ENCODE data around the gene KRT80. TPM values are rescaled to one million over a fixed set of nuclear protein-coding genes. Genes with fewer than 3 reads are reported as not detected.

KRT80 gene
- total RNA-seq, 4 donors from 2014 or later: 1.1 TPM; not detected in 3

GRCh38 chr12:52193532-52193931, 1.7 kb upstream of the KRT80 start:
- H3K36me3 ChIP-seq: no peaks in the 10 kb centered on the region
- intact Hi-C loops (cut with DNase I; ENCODE audit: low total_unique reads): no loop called here
- no peak overlapping the region for H3K4me3 ChIP-seq
- TF ChIP-seq CTCF (IDR thresholded peaks at IDR 0.05) (no peak), POLR2A (IDR thresholded peaks at IDR 0.05) (no peak)
- H3K27me3 ChIP-seq: no peaks in the 10 kb centered on the region
- H3K4me1 ChIP-seq: peaks cover 5 to 22% of the 10 kb centered on the region in 2 donors
- H3K27ac ChIP-seq: peak overlapping the region; percentile 76 to 82
- no peaks in the 10 kb centered on the region for H3K9me3 ChIP-seq
- DNase-seq: no peak

GRCh38 chr12:52190860-52191729, 719 bp downstream of the KRT80 start:
- no peak for DNase-seq
- intact Hi-C loops (cut with DNase I; ENCODE audit: low total_unique reads): no loop called here
- no peaks in the 10 kb centered on the region for H3K9me3 ChIP-seq
- peaks cover 5 to 22% of the 10 kb centered on the region in 2 donors for H3K4me1 ChIP-seq
- no peaks in the 10 kb centered on the region for H3K36me3 ChIP-seq
- TF ChIP-seq POLR2A (IDR thresholded peaks at IDR 0.05) (no peak), CTCF (IDR thresholded peaks at IDR 0.05) (no peak)
- peak overlapping the region; percentile 66 to 71 for H3K27ac ChIP-seq
- no peaks in the 10 kb centered on the region for H3K27me3 ChIP-seq
- no peak overlapping the region for H3K4me3 ChIP-seq

DNA sequence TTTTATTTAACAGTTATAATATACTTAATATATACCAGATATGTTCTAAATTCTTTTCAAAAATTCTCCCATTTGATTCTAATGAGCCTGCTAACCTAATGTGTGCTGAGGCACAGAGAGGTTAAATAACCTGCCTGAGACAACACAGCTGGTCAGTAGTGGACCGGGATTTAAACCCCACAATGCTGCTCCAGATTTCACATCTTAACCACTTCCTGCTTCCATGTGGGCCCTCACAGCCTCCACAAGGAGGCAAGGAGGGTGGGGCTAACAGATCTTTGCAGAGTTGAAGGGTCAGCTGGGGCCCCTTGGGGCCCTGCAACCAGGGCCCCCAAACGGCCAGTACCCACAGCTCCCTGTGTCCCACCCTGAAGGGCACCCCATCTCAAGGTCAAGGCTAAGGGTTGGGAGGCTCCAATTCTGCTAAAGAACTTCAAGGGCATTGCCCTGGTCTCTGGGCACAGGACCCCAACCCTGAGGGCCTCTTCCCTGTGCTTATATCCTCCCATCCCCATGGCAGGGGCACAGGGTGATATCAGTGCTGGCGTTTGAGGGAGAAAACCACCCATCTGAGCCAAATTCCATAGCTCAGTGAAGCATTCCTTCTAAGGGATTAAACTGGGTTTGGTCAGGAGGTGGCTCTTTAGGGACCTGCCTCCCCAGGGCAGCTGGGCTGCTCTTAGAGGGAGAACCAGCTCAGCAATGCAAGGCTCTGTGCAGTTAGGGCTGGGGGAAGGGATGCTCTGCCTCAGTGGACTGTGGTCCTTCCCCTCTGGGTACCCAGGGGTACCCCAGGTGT, 2.2 kb downstream of the KRT80 start:
- no peaks in the 10 kb centered on the region for H3K9me3 ChIP-seq
- no peaks in the 10 kb centered on the region for H3K27me3 ChIP-seq
- DNase-seq: no peak
- no peak overlapping the region for H3K27ac ChIP-seq
- TF ChIP-seq CTCF (IDR thresholded peaks at IDR 0.05): no peak
- no peak for TF ChIP-seq POLR2A (IDR thresholded peaks at IDR 0.05)
- peaks cover 3 to 22% of the 10 kb centered on the region in 2 donors for H3K4me1 ChIP-seq
- no peak overlapping the region for H3K4me3 ChIP-seq
- H3K36me3 ChIP-seq: no peaks in the 10 kb centered on the region
- intact Hi-C loops (cut with DNase I; ENCODE audit: low total_unique reads): no loop called here

GRCh38 chr12:52188658-52189057, 3.2 kb downstream of the KRT80 start:
- Histone ChIP-seq H3K27ac (no peak overlapping the region), H3K9me3 (no peaks in the 10 kb centered on the region), H3K4me1 (peaks cover 0 to 19% of the 10 kb centered on the region in 2 donors), H3K4me3 (no peak overlapping the region), H3K36me3 (no peaks in the 10 kb centered on the region), H3K27me3 (no peaks in the 10 kb centered on the region)
- intact Hi-C loops (cut with DNase I; ENCODE audit: low total_unique reads): no loop called here
- no peak for TF ChIP-seq CTCF (IDR thresholded peaks at IDR 0.05)
- TF ChIP-seq POLR2A (IDR thresholded peaks at IDR 0.05): no peak
- no peak for DNase-seq

- H3K27ac ChIP-seq: no peak overlapping the region
- peaks cover 0 to 9% of the 10 kb centered on the region in 2 donors for H3K4me1 ChIP-seq
- intact Hi-C loops (cut with DNase I; ENCODE audit: low total_unique reads): no loop called here
- no peaks in the 10 kb centered on the region for H3K9me3 ChIP-seq
- no peaks in the 10 kb centered on the region for H3K27me3 ChIP-seq
- no peak for DNase-seq
- H3K4me3 ChIP-seq: no peak overlapping the region
- no peaks in the 10 kb centered on the region for H3K36me3 ChIP-seq
- TF ChIP-seq POLR2A (IDR thresholded peaks at IDR 0.05) (no peak), CTCF (IDR thresholded peaks at IDR 0.05) (no peak)
Measured at GRCh38 chr12:52187640-52188039, 4.2 kb downstream of the KRT80 start.

Measured in uterus (tissue), 4 donors.